Glutamatergic neuron (in vitro differentiated cells): Measurements from ENCODE around the gene TGFBR3. TPM values are rescaled to one million over a fixed set of nuclear protein-coding genes. Genes with fewer than 3 reads are reported as not detected.

ENCODE experiments used
- DNase-seq: peaks from one replicate; pipeline ENCODE4 v3.0.0; 2022
- H3K27ac Mint-ChIP-seq: one replicate; pipeline ENCODE4 v1.8.0; 2020; ENCODE audit warnings: mild to moderate bottlenecking, mixed read lengths, inconsistent platforms; ENCODE audit not compliant: unreplicated experiment
- H3K27me3 Mint-ChIP-seq: one replicate; pipeline ENCODE4 v1.8.0; 2020; ENCODE audit warnings: mild to moderate bottlenecking, moderate library complexity, mixed read lengths, inconsistent platforms; ENCODE audit not compliant: unreplicated experiment
- H3K36me3 Mint-ChIP-seq: one replicate; pipeline ENCODE4 v1.8.0; 2020; ENCODE audit warnings: mild to moderate bottlenecking, mixed read lengths, inconsistent platforms; ENCODE audit not compliant: unreplicated experiment
- H3K4me1 Mint-ChIP-seq: one replicate; pipeline ENCODE4 v1.8.0; 2020; ENCODE audit warnings: mild to moderate bottlenecking, low read depth, mixed read lengths, inconsistent platforms; ENCODE audit not compliant: unreplicated experiment
- H3K4me3 Mint-ChIP-seq: one replicate; pipeline ENCODE4 v1.8.0; 2020; ENCODE audit warnings: mild to moderate bottlenecking, mixed read lengths, inconsistent platforms; ENCODE audit not compliant: unreplicated experiment
- H3K9me3 Mint-ChIP-seq: one replicate; pipeline ENCODE4 v1.8.0; 2020; ENCODE audit warnings: mild to moderate bottlenecking, moderate library complexity, mixed read lengths, inconsistent platforms; ENCODE audit not compliant: unreplicated experiment
- total RNA-seq: library from RNA; stranded (reverse); fragmentation: NEBNext Ultra II Directional; extraction: Animal tissue kit (Norgen Biotek cat#: 25700); gene quantifications from one replicate; pipeline ENCODE4 v1.2.1, GENCODE V29; 2021; ENCODE audit not compliant: unreplicated experiment
- TF ChIP-seq, protein P1 (sequence below): fragments of 200-600 bp; sonication (generic); IDR thresholded peaks from one replicate; pipeline ENCODE4 v1.5.0; 2021; ENCODE audit not compliant: partially characterized antibody, unreplicated experiment

Gene TGFBR3
- total RNA-seq, 1 donor from 2014 or later, result 0.98 TPM

DNA sequence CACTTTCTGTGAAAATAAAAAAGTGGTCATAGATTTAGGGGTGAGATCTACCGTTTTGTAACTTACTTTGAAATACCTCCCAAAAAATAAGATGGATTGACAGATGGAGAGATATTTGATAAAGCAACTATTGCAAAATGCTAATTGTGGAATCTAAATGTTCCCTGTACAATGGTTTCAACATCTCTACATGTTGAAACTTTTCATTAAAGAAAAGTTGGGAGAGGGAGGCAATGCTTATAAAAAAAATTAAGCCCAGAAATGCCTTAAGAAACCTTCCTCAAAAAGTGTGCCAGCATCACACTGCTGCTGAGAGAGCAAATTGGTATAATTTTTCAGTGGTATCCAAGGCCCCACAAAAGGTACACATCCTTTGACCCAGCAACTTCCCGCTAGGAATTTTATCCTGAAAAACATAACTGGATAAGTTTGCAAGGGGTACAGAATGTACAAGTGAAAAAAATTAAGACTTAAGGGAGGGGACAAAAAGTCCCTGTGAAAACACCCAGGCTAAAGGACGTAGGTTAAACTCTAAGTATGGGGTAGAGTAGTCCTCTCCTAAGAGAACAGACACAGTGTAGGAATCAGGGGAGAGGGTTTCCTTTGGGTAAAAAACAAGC is 84.3 kb downstream of the TGFBR3 start:
- peaks cover 3% of the 10 kb centered on the region for H3K27me3 Mint-ChIP-seq
- no peak for DNase-seq
- peaks cover 15% of the 10 kb centered on the region for H3K4me1 Mint-ChIP-seq
- H3K4me3 Mint-ChIP-seq, result no peak overlapping the region
- H3K27ac Mint-ChIP-seq, result no peak overlapping the region
- H3K36me3 Mint-ChIP-seq, result peaks cover 5% of the 10 kb centered on the region
- TF ChIP-seq, protein P1, sequence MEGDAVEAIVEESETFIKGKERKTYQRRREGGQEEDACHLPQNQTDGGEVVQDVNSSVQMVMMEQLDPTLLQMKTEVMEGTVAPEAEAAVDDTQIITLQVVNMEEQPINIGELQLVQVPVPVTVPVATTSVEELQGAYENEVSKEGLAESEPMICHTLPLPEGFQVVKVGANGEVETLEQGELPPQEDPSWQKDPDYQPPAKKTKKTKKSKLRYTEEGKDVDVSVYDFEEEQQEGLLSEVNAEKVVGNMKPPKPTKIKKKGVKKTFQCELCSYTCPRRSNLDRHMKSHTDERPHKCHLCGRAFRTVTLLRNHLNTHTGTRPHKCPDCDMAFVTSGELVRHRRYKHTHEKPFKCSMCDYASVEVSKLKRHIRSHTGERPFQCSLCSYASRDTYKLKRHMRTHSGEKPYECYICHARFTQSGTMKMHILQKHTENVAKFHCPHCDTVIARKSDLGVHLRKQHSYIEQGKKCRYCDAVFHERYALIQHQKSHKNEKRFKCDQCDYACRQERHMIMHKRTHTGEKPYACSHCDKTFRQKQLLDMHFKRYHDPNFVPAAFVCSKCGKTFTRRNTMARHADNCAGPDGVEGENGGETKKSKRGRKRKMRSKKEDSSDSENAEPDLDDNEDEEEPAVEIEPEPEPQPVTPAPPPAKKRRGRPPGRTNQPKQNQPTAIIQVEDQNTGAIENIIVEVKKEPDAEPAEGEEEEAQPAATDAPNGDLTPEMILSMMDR, result no peak
- H3K9me3 Mint-ChIP-seq, result peaks cover 4% of the 10 kb centered on the region

DNA sequence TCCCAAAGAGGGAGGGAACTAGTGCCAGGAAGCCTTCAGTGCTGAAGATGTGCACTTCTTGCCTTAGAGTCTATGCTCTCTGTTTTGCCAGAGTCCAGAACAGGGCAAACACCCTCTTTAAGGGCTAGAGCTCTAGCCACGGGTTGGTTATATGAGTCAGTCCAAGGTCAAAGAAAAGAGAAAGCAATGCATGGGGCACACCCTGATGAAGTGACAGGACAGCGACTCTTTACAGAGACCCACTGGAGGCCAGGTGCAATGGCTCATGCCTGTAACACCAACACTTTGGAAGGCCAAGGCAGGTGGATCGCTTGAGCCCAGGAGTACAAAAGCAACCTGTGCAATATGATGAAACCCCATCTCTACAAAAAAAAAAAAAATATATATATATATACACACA is 86.1 kb downstream of the TGFBR3 start:
- no peak overlapping the region for H3K27ac Mint-ChIP-seq
- TF ChIP-seq, protein P1, result no peak
- H3K27me3 Mint-ChIP-seq, result peaks cover 3% of the 10 kb centered on the region
- DNase-seq, result no peak
- H3K4me3 Mint-ChIP-seq, result no peak overlapping the region
- H3K9me3 Mint-ChIP-seq, result peaks cover 3% of the 10 kb centered on the region
- peaks cover 9% of the 10 kb centered on the region for H3K4me1 Mint-ChIP-seq
- H3K36me3 Mint-ChIP-seq, result peaks cover 5% of the 10 kb centered on the region

DNA sequence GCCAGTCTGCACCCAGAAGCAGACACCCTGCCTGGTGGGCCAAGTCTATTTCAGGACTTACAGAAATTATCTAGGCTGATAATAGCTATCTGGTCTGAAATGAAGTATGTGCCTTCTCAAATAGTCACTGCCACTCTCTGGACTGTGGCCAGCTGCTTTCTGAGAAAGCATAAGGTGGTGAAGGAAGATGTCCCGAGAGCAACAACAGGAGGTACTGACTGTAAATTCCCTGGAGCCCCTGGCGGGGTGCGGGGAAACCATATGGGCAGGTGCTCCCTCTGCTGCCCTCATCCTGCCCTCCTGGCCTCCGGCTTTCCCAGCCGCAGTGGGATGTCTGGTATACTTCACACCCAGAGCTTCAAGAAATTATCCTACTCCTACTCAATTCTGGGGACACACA is 86.8 kb downstream of the TGFBR3 start:
- DNase-seq, result no peak
- peaks cover 3% of the 10 kb centered on the region for H3K27me3 Mint-ChIP-seq
- peaks cover 7% of the 10 kb centered on the region for H3K4me1 Mint-ChIP-seq
- TF ChIP-seq, protein P1, result no peak
- H3K9me3 Mint-ChIP-seq, result peaks cover 3% of the 10 kb centered on the region
- H3K4me3 Mint-ChIP-seq, result no peak overlapping the region
- no peak overlapping the region for H3K27ac Mint-ChIP-seq
- peaks cover 5% of the 10 kb centered on the region for H3K36me3 Mint-ChIP-seq

DNA sequence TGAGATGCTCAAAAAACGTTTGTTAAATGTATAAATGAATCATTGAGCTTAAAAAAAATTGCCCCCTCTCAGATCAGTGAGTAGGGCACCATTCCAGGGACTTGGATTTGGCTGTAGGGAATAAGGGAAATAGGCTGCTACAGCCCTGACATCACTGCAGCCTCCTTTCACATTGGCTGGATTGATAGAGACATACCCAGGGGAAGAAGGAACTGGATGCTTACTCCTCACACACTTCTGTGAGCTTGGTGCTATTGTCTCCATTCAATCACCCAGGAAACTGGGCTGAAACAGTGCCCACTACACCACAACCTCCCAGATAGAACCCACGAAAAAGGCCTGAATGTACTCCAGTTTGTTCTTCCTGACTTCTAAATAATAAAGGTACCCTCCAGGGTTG is 87.2 kb downstream of the TGFBR3 start:
- Mint-ChIP-seq H3K27ac (no peak overlapping the region), H3K36me3 (peaks cover 3% of the 10 kb centered on the region), H3K27me3 (peaks cover 3% of the 10 kb centered on the region), H3K9me3 (peaks cover 3% of the 10 kb centered on the region), H3K4me3 (no peak overlapping the region), H3K4me1 (peaks cover 7% of the 10 kb centered on the region)
- TF ChIP-seq, protein P1, result no peak
- no peak for DNase-seq

DNA sequence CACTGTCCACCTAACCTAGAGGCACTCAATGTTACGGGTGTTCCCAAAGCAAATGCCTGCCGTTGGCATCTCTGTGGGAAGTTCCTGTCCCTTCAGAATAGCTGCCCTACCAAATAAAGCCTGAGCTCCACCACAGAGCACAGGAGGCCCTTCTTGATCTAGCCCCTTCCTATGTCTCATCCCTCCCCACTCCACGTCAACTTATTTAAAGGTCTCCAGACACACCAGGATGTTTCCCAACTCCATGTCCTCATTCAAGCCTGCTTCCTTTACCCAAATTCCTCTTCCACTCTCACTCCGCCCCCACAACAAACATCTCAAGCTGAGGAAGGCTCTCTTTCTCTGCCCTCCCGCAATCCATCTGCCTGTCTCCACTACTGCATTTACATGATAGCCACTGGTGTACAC is 87.7 kb downstream of the TGFBR3 start:
- peaks cover 3% of the 10 kb centered on the region for H3K9me3 Mint-ChIP-seq
- no peaks in the 10 kb centered on the region for H3K36me3 Mint-ChIP-seq
- no peak overlapping the region for H3K27ac Mint-ChIP-seq
- no peak overlapping the region for H3K4me3 Mint-ChIP-seq
- TF ChIP-seq, protein P1, result no peak
- peaks cover 7% of the 10 kb centered on the region for H3K4me1 Mint-ChIP-seq
- no peak for DNase-seq
- H3K27me3 Mint-ChIP-seq, result peaks cover 3% of the 10 kb centered on the region
